K562 (cell line): ENCODE results near the gene TAF10. TPM values are rescaled to one million over a fixed set of nuclear protein-coding genes. Genes with fewer than 3 reads are reported as not detected.

Experiments used
- BHLHE40 ChIP-seq: IDR thresholded peaks from 2 replicates; pipeline ENCODE4 v1.6.1; 2011; ENCODE audit warnings: low read length, improper control_type of control experiment
- CCNT2 ChIP-seq: IDR thresholded peaks from 2 replicates; pipeline ENCODE4 v1.6.1; 2011; ENCODE audit warnings: borderline replicate concordance, low read depth, mild to moderate bottlenecking, moderate library complexity, mixed read lengths, low read length; ENCODE audit not compliant: insufficient read length; ENCODE audit errors: extremely low read depth
- FOXJ3 ChIP-seq: sonication (generic); formaldehyde crosslinking; IDR thresholded peaks from 2 replicates; pipeline ENCODE4 v1.4.0; 2020; ENCODE audit warnings: mild to moderate bottlenecking, missing genetic modification reagents
- HDAC8 ChIP-seq: fragments of 450-650 bp; IDR thresholded peaks from 2 replicates; pipeline ENCODE4 v1.6.1; 2016; ENCODE audit warnings: mild to moderate bottlenecking, missing genetic modification characterization, moderate library complexity, missing compliant biosample characterization
- KDM4B ChIP-seq, 2 experiments: fragments of 450-650 bp in 1 of 2; sonication (generic) in 1 of 2; IDR thresholded peaks; 2 replicates each; pipeline ENCODE4 v1.6.1; 2016 to 2017; ENCODE audit warnings: borderline replicate concordance in 2 of 2, antibody characterized with exemption in 1 of 2, low read depth in 1 of 2, mild to moderate bottlenecking in 1 of 2
- RNF2 ChIP-seq: sonication (generic); IDR thresholded peaks from 2 replicates; pipeline ENCODE4 v1.6.1; 2016
- ZNF23 ChIP-seq: fragments of 250-450 bp; sonication (Bioruptor Pico); IDR thresholded peaks from 2 replicates; pipeline ENCODE4 v1.4.0; 2020; ENCODE audit warnings: mild to moderate bottlenecking
- ZNF584 ChIP-seq: fragments of 200-800 bp; sonication (Bioruptor generic); IDR thresholded peaks from 2 replicates; pipeline ENCODE4 v1.6.1; 2016; ENCODE audit warnings: low read depth, mild to moderate bottlenecking, missing genetic modification characterization, missing compliant biosample characterization
- polyA plus RNA-seq, 8 experiments: library from polyadenylated mRNA; depleted of rRNA in 4 of 8; stranded (reverse) in 5 of 8; unstranded in 3 of 8; fragments of >200 nt; fragmentation: Nextera tagmentation in 2 of 8; fragmentation: Illumina TruSeq in 1 of 8; extraction: Ambion mirVana in 2 of 8; extraction: Trizol in 1 of 8; gene quantifications; 2 replicates each; pipeline versions ENCODE4 v1.2.1 to v1.2.3, GENCODE V29; 2011 to 2014; ENCODE audit warnings: inconsistent platforms in 1 of 8, missing spikeins in 1 of 8
- total RNA-seq, 7 experiments: library from RNA; depleted of rRNA in 6 of 7; stranded (reverse); fragments of >200 nt in 6 of 7; fragmentation: Illumina TruSeq in 2 of 7; extraction: Trizol in 2 of 7; gene quantifications; 2 replicates each; pipeline versions ENCODE4 v1.2.1 to v1.2.3, GENCODE V29; 2011 to 2021; ENCODE audit warnings: low replicate concordance in 1 of 7
- TF ChIP-seq, protein P1 (sequence below), 2 experiments: fragments of 450-650 bp in 1 of 2; sonication (generic) in 1 of 2; formaldehyde crosslinking in 1 of 2; IDR thresholded peaks; 2 replicates each; pipeline versions ENCODE4 v1.7.1 to v1.9.0; 2016 to 2022; ENCODE audit warnings: inconsistent platforms in 1 of 2, mild to moderate bottlenecking in 1 of 2, missing genetic modification reagents in 1 of 2
- TF ChIP-seq, protein P2 (sequence below), 2 experiments: fragments of 450-650 bp in 1 of 2; IDR thresholded peaks; 2 replicates each; pipeline ENCODE4 v1.6.1; 2011 to 2017; ENCODE audit warnings: low read depth in 2 of 2, antibody characterized with exemption in 1 of 2, borderline replicate concordance in 1 of 2, low read length in 1 of 2, mild to moderate bottlenecking in 1 of 2, mixed read lengths in 1 of 2; ENCODE audit not compliant: control insufficient read depth in 1 of 2
- TF ChIP-seq, protein P3 (sequence below): fragments of 450-650 bp; IDR thresholded peaks from 2 replicates; pipeline ENCODE4 v1.6.1; 2018; ENCODE audit warnings: mild to moderate bottlenecking, low read depth; ENCODE audit not compliant: partially characterized antibody

TAF10 gene
- total and polyA plus RNA-seq, 9 of the 15 experiments (the other 6 are each of a cell fraction or from before 2014, with no cell fraction given): 19.5 to 197 (median 121) TPM

DNA sequence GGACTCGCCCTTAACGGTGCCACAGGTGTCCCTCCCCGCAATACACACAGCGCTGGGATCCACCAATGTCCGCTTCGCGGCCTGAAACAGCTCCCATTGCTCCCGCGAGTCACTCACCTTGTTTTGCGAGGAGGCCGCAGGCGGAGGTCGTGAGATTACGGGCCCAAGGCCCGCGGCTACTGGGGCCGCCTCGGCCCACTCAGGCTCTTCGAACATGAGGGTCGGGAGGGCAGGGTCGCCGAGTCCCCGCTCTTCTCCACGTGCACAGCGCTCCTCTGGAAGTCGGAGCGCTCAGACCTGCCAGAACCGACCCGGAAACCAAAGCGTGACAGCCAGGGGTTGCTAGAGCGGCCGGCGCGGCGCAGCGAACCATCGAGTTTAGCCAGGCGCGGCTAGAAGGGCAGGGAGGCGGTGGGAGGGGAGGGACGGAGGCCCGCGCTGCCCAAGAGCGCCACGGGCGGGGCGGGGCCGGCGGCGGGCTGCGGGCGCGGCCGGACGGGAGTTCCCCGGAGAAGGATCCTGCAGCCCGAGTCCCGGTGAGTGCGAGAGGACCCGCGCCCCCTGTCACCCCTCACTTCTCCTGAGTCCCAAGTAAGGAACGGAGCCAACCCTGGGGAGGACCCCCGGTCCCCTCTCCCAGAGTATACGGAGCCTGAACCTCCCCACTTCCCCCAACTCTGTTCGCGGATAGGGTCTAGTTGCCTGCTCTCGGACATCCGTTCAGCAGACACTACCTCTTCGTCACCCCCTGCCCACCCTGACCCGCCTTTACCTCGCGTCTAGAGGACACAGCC, 8.5 kb downstream of the TAF10 start, which contains the start of the genes ILK and RRP8 (continued):
- TF ChIP-seq, protein P1, sequence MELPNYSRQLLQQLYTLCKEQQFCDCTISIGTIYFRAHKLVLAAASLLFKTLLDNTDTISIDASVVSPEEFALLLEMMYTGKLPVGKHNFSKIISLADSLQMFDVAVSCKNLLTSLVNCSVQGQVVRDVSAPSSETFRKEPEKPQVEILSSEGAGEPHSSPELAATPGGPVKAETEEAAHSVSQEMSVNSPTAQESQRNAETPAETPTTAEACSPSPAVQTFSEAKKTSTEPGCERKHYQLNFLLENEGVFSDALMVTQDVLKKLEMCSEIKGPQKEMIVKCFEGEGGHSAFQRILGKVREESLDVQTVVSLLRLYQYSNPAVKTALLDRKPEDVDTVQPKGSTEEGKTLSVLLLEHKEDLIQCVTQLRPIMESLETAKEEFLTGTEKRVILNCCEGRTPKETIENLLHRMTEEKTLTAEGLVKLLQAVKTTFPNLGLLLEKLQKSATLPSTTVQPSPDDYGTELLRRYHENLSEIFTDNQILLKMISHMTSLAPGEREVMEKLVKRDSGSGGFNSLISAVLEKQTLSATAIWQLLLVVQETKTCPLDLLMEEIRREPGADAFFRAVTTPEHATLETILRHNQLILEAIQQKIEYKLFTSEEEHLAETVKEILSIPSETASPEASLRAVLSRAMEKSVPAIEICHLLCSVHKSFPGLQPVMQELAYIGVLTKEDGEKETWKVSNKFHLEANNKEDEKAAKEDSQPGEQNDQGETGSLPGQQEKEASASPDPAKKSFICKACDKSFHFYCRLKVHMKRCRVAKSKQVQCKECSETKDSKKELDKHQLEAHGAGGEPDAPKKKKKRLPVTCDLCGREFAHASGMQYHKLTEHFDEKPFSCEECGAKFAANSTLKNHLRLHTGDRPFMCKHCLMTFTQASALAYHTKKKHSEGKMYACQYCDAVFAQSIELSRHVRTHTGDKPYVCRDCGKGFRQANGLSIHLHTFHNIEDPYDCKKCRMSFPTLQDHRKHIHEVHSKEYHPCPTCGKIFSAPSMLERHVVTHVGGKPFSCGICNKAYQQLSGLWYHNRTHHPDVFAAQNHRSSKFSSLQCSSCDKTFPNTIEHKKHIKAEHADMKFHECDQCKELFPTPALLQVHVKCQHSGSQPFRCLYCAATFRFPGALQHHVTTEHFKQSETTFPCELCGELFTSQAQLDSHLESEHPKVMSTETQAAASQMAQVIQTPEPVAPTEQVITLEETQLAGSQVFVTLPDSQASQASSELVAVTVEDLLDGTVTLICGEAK (IDR thresholded peaks at IDR 0.05): peak; percentile 53; the same call in 1 of the 2 replicates
- TF ChIP-seq, protein P1 (CRISPR knock-in tag; IDR thresholded peaks at IDR 0.05): no peak
- TF ChIP-seq BHLHE40 (peak; percentile 37; the same call in 1 of the 2 replicates), KDM4B (IDR thresholded peaks at IDR 0.05; ENCODE audit: borderline replicate concordance in 2 of 2, low read depth in 1 of 2) (peak in 1 of 2 experiments; percentile 81; a peak in 1 of 4 replicates), HDAC8 (tag) (no peak), RNF2 (peak; percentile 76), CCNT2 (peak; percentile 94), ZNF584 (CRISPR knock-in tag) (no peak), ZNF23 (CRISPR knock-in tag) (no peak), FOXJ3 (no peak)
- TF ChIP-seq, protein P2, sequence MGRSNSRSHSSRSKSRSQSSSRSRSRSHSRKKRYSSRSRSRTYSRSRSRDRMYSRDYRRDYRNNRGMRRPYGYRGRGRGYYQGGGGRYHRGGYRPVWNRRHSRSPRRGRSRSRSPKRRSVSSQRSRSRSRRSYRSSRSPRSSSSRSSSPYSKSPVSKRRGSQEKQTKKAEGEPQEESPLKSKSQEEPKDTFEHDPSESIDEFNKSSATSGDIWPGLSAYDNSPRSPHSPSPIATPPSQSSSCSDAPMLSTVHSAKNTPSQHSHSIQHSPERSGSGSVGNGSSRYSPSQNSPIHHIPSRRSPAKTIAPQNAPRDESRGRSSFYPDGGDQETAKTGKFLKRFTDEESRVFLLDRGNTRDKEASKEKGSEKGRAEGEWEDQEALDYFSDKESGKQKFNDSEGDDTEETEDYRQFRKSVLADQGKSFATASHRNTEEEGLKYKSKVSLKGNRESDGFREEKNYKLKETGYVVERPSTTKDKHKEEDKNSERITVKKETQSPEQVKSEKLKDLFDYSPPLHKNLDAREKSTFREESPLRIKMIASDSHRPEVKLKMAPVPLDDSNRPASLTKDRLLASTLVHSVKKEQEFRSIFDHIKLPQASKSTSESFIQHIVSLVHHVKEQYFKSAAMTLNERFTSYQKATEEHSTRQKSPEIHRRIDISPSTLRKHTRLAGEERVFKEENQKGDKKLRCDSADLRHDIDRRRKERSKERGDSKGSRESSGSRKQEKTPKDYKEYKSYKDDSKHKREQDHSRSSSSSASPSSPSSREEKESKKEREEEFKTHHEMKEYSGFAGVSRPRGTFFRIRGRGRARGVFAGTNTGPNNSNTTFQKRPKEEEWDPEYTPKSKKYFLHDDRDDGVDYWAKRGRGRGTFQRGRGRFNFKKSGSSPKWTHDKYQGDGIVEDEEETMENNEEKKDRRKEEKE (IDR thresholded peaks at IDR 0.05; ENCODE audit: borderline replicate concordance in 1 of 2, control insufficient read depth in 1 of 2, low read depth in 2 of 2, low read length in 1 of 2): no peak
- TF ChIP-seq, protein P3, sequence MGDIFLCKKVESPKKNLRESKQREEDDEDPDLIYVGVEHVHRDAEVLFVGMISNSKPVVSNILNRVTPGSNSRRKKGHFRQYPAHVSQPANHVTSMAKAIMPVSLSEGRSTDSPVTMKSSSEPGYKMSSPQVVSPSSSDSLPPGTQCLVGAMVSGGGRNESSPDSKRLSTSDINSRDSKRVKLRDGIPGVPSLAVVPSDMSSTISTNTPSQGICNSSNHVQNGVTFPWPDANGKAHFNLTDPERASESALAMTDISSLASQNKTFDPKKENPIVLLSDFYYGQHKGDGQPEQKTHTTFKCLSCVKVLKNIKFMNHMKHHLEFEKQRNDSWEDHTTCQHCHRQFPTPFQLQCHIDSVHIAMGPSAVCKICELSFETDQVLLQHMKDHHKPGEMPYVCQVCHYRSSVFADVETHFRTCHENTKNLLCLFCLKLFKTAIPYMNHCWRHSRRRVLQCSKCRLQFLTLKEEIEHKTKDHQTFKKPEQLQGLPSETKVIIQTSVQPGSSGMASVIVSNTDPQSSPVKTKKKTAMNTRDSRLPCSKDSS: no peak
